Measurements from ENCODE around the gene SLC4A2. TPM values are rescaled to one million over a fixed set of nuclear protein-coding genes. Genes with fewer than 3 reads are reported as not detected.
A peak's percentile ranks its signal among the peaks of the same experiment; 100 is the strongest.

The SLC4A2 gene
- total and polyA plus RNA-seq, 2 experiments from 2014 or later = 144 to 269 TPM

GRCh38 chr7:151064993-151065392 lies 5.6 kb downstream of the SLC4A2 start:
- Histone ChIP-seq H3K9me3 (ENCODE audit: low read depth) (no peaks in the 10 kb centered on the region), H3K27ac (no peak overlapping the region), H3K27me3 (no peaks in the 10 kb centered on the region), H3K4me3 (no peak overlapping the region), H3K36me3 (peaks cover 45% of the 10 kb centered on the region), H3K4me1 (ENCODE audit: low read depth) (peaks cover 16% of the 10 kb centered on the region)
- TF ChIP-seq CTCF (IDR thresholded peaks at IDR 0.05; ENCODE audit: low read depth, low read length) = no peak
- DNase-seq (ENCODE audit: low read depth in 1 of 2, low spot score in 1 of 2) = no peak

- peaks cover 15% of the 10 kb centered on the region for H3K4me1 ChIP-seq (ENCODE audit: low read depth)
- H3K36me3 ChIP-seq = peaks cover 50% of the 10 kb centered on the region
- TF ChIP-seq CTCF (IDR thresholded peaks at IDR 0.05; ENCODE audit: low read depth, low read length) = no peak
- no peak for DNase-seq (ENCODE audit: low read depth in 1 of 2, low spot score in 1 of 2)
- no peak overlapping the region for H3K27ac ChIP-seq
- no peaks in the 10 kb centered on the region for H3K9me3 ChIP-seq (ENCODE audit: low read depth)
- H3K4me3 ChIP-seq = no peak overlapping the region
- no peaks in the 10 kb centered on the region for H3K27me3 ChIP-seq
Measured at GRCh38 chr7:151065516-151065915, 6.1 kb downstream of the SLC4A2 start.

- no peak overlapping the region for H3K27ac ChIP-seq
- DNase-seq (ENCODE audit: low read depth in 1 of 2, low spot score in 1 of 2) = no peak
- H3K4me3 ChIP-seq = no peak overlapping the region
- no peak for TF ChIP-seq CTCF (IDR thresholded peaks at IDR 0.05; ENCODE audit: low read depth, low read length)
- H3K27me3 ChIP-seq = no peaks in the 10 kb centered on the region
- peaks cover 6% of the 10 kb centered on the region for H3K4me1 ChIP-seq (ENCODE audit: low read depth)
- peaks cover 51% of the 10 kb centered on the region for H3K36me3 ChIP-seq
- H3K9me3 ChIP-seq (ENCODE audit: low read depth) = no peaks in the 10 kb centered on the region
Measured at GRCh38 chr7:151066273-151066974, 7.0 kb downstream of the SLC4A2 start.

GRCh38 chr7:151068069-151068773 lies 8.8 kb downstream of the SLC4A2 start:
- peaks cover 58% of the 10 kb centered on the region for H3K36me3 ChIP-seq

More at GRCh38 chr7:151068069-151068773, 8.8 kb downstream of the SLC4A2 start:
- no peak for TF ChIP-seq CTCF (IDR thresholded peaks at IDR 0.05; ENCODE audit: low read depth, low read length)
- Histone ChIP-seq H3K27me3 (no peaks in the 10 kb centered on the region), H3K27ac (no peak overlapping the region), H3K4me1 (ENCODE audit: low read depth) (no peaks in the 10 kb centered on the region), H3K4me3 (no peak overlapping the region), H3K9me3 (ENCODE audit: low read depth) (no peaks in the 10 kb centered on the region)
- peak in 1 of 2 donors; percentile 63 for DNase-seq (ENCODE audit: low read depth in 1 of 2, low spot score in 1 of 2)
